ENCODE data around the gene HYAL4. TPM values are rescaled to one million over a fixed set of nuclear protein-coding genes. Genes with fewer than 3 reads are reported as not detected.
"Not testable (repeated sequence)": the region's sequence is repeated elsewhere in the genome, so short reads cannot be mapped to it uniquely, and the experiment has no call there.

Gene HYAL4
- total RNA-seq, 2 experiments from 2014 or later: not detected

GRCh38 chr7:123883154-123883553 lies 38.2 kb downstream of the HYAL4 start:
- peaks cover 7% of the 10 kb centered on the region for H3K27me3 Mint-ChIP-seq
- no peak overlapping the region for H3K27ac Mint-ChIP-seq

GRCh38 chr7:123888192-123888591 lies 43.2 kb downstream of the HYAL4 start:
- Mint-ChIP-seq H3K4me3 (no peak overlapping the region), H3K27me3 (peaks cover 12% of the 10 kb centered on the region), H3K27ac (no peak overlapping the region), H3K36me3 (no peaks in the 10 kb centered on the region), H3K9me3 (ENCODE audit: low read depth) (no peaks in the 10 kb centered on the region), H3K4me1 (peaks cover 5% of the 10 kb centered on the region)
- DNase-seq (no peak), ATAC-seq (no peak)
- CTCF ChIA-PET: no interaction called here

More at GRCh38 chr7:123883154-123883553, 38.2 kb downstream of the HYAL4 start:
- ATAC-seq (no peak), DNase-seq (no peak)
- no peak overlapping the region for H3K4me3 Mint-ChIP-seq
- H3K4me1 Mint-ChIP-seq: no peaks in the 10 kb centered on the region
- CTCF ChIA-PET: no interaction called here
- no peaks in the 10 kb centered on the region for H3K36me3 Mint-ChIP-seq
- no peaks in the 10 kb centered on the region for H3K9me3 Mint-ChIP-seq (ENCODE audit: low read depth)

- H3K27me3 Mint-ChIP-seq; H3K4me3 Mint-ChIP-seq; H3K4me1 Mint-ChIP-seq; H3K9me3 Mint-ChIP-seq (ENCODE audit: low read depth); H3K27ac Mint-ChIP-seq; ATAC-seq; DNase-seq; CTCF ChIA-PET; H3K36me3 Mint-ChIP-seq: not testable (repeated sequence)
Measured at GRCh38 chr7:123894753-123895152, 49.8 kb downstream of the HYAL4 start.

- CTCF ChIA-PET: no interaction called here
- Mint-ChIP-seq H3K27me3 (no peaks in the 10 kb centered on the region), H3K9me3 (ENCODE audit: low read depth) (no peaks in the 10 kb centered on the region), H3K4me1 (no peaks in the 10 kb centered on the region), H3K36me3 (no peaks in the 10 kb centered on the region), H3K4me3 (no peak overlapping the region), H3K27ac (no peak overlapping the region)
- no peak for ATAC-seq
- no peak for DNase-seq
Measured at GRCh38 chr7:123901101-123901500, 56.1 kb downstream of the HYAL4 start.

GRCh38 chr7:123905714-123906113 lies 60.7 kb downstream of the HYAL4 start:
- CTCF ChIA-PET: no interaction called here
- H3K9me3 Mint-ChIP-seq (ENCODE audit: low read depth): no peaks in the 10 kb centered on the region
- H3K27me3 Mint-ChIP-seq: peaks cover 3% of the 10 kb centered on the region
- no peaks in the 10 kb centered on the region for H3K36me3 Mint-ChIP-seq
- H3K4me1 Mint-ChIP-seq: no peaks in the 10 kb centered on the region
- no peak for DNase-seq
- ATAC-seq: no peak
- H3K27ac Mint-ChIP-seq: no peak overlapping the region
- no peak overlapping the region for H3K4me3 Mint-ChIP-seq

- no peaks in the 10 kb centered on the region for H3K4me1 Mint-ChIP-seq
- H3K4me3 Mint-ChIP-seq: no peak overlapping the region
- H3K36me3 Mint-ChIP-seq: no peaks in the 10 kb centered on the region
- no peaks in the 10 kb centered on the region for H3K27me3 Mint-ChIP-seq
- H3K9me3 Mint-ChIP-seq (ENCODE audit: low read depth): no peaks in the 10 kb centered on the region
- DNase-seq (no peak), ATAC-seq (no peak)
- no peak overlapping the region for H3K27ac Mint-ChIP-seq
- CTCF ChIA-PET: no interaction called here
Measured at GRCh38 chr7:123916240-123916724, 71.3 kb downstream of the HYAL4 start.

GRCh38 chr7:123917878-123918277 lies 72.9 kb downstream of the HYAL4 start:
- no peak overlapping the region for H3K4me3 Mint-ChIP-seq
- H3K4me1 Mint-ChIP-seq: no peaks in the 10 kb centered on the region
- ATAC-seq: no peak
- H3K36me3 Mint-ChIP-seq: no peaks in the 10 kb centered on the region
- no peak for DNase-seq
- H3K27ac Mint-ChIP-seq: no peak overlapping the region
- CTCF ChIA-PET: no interaction called here
- H3K27me3 Mint-ChIP-seq: no peaks in the 10 kb centered on the region
- no peaks in the 10 kb centered on the region for H3K9me3 Mint-ChIP-seq (ENCODE audit: low read depth)

- Mint-ChIP-seq H3K36me3 (no peaks in the 10 kb centered on the region), H3K4me3 (no peak overlapping the region), H3K4me1 (no peaks in the 10 kb centered on the region), H3K27ac (no peak overlapping the region), H3K27me3 (no peaks in the 10 kb centered on the region), H3K9me3 (ENCODE audit: low read depth) (no peaks in the 10 kb centered on the region)
- CTCF ChIA-PET: no interaction called here
- no peak for ATAC-seq
- DNase-seq: no peak
Measured at GRCh38 chr7:123918309-123918708, 73.3 kb downstream of the HYAL4 start.

GRCh38 chr7:123923599-123923998 lies 78.6 kb downstream of the HYAL4 start:
- no peak overlapping the region for H3K27ac Mint-ChIP-seq
- H3K27me3 Mint-ChIP-seq: no peaks in the 10 kb centered on the region
- H3K9me3 Mint-ChIP-seq (ENCODE audit: low read depth): no peaks in the 10 kb centered on the region
- no peaks in the 10 kb centered on the region for H3K36me3 Mint-ChIP-seq
- H3K4me3 Mint-ChIP-seq: no peak overlapping the region
- CTCF ChIA-PET: no interaction called here
- DNase-seq: no peak
- ATAC-seq: no peak
- H3K4me1 Mint-ChIP-seq: no peaks in the 10 kb centered on the region

- Mint-ChIP-seq H3K36me3 (no peaks in the 10 kb centered on the region), H3K27ac (no peak within 1 kb of the TSS), H3K4me3 (no peak within 1 kb of the TSS), H3K9me3 (ENCODE audit: low read depth) (no peaks in the 10 kb centered on the region), H3K4me1 (no peaks in the 10 kb centered on the region), H3K27me3 (no peaks in the 10 kb centered on the region)
- DNase-seq (no peak), ATAC-seq (no peak)
- CTCF ChIA-PET: no interaction called here
Measured at GRCh38 chr7:123924941-123925340, 80.0 kb downstream of the HYAL4 start, which contains the start of gene SPAM1. Gene SPAM1 (plus strand): TSS chr7:123925241. CDS start chr7:123953571, 28,330 bp downstream.

Other genes starting within 250 kb of the HYAL4 start
- not detected for gene ASB15, start 243.3 kb upstream of the HYAL4 start, total RNA-seq
- gene LMOD2, start 189.3 kb upstream of the HYAL4 start, total RNA-seq: not detected
- 1 to 10 TPM; 7.6 to 7.8 TPM for gene WASL, start 96.2 kb upstream of the HYAL4 start, total RNA-seq
- not detected for gene SPAM1, start 80.1 kb downstream of the HYAL4 start, total RNA-seq
- gene TMEM229A, start 187.9 kb downstream of the HYAL4 start, total RNA-seq: not detected